SHP77 treated with DMSO at 0.1 percent for 48 hours (cell line): ENCODE measurements around the gene EPHB3.
A peak's percentile ranks its signal among the peaks of the same experiment; 100 is the strongest.

Experiments used
- DNase-seq: peaks from one replicate; lab custom pipeline; 2025; lab: John Stamatoyannopoulos, UW

EPHB3 gene

GRCh38 chr3:184543843-184544512 is 17.6 kb upstream of the EPHB3 start:
- DNase-seq, result peak; percentile 75

GRCh38 chr3:184544513-184544861 is 17.1 kb upstream of the EPHB3 start:
- DNase-seq, result no peak

DNA sequence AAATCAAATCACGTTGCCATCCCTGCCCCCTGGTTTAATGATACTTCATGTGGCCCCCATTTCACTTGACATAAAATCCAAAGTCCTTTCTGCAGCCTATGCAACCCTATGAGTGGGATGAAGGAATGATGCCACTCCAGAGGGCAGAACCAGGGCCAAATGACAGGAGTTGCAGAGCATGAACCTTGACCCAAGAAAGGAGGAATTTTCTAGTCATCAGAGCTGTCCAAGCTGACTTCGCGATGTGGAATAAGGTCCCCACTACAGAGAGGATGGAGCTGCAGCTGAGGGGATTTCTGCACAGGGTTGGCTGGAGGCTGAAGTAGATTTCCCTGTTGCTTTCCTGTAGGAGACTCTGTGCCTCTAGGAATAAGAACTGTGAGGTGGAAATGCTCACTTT is 15.8 kb upstream of the EPHB3 start:
- no peak for DNase-seq

DNA sequence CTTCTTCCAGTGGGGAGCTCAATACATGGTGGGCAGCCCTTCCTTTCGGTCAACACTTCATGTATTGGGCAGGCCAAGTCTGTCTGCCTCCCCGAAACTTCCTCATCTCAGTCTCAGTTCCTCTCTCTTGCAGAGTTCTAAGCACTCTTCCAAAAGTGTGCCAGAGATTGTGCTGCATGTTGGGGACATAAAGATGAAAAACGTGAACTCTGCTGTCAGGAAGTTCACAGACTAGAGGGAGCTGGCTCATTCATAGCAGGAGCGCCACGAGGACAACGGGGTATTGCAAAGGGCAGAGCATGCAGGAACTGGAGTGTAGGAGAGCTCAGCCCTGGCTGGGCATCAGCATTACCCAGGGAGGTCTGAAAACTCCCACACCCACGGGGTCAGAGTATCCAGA is 15.3 kb upstream of the EPHB3 start:
- no peak for DNase-seq

DNA sequence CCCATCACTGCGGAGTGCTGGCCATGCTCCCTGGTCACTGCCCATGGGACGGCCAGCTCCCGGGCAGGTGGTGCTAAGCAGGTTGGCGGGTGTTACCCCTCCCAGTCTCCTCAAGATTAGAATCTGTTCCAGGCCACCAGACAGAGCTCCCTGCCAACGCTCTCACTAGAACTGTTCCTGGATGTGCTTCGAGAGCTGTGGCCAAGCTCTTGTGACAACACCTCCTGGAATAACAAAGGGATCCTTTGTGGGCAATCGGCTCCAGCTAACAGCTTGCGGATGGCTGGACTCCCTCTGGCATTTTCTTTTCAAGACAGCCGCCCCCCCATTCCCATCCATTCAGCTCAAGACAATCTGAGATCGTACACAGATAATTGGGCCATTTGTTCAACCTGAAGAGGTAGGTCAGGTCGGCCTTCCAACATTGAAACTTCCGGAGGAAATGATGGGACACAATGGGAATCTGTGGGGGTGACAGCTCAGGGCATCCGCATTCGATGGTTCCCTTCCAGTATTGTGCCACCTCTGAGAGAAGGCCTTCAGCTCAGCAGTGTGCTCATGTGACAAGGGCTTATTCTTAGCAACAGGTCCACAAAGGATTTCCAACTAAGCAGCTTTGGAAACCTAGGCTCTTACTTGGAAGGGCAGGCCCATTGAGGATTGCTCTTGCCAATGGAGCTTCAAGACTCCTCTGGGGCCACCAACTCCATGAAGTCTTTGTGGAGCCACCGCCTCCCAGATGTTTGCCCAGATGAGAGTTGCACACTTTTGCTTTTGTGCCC is 11.6 kb upstream of the EPHB3 start:
- no peak for DNase-seq

DNA sequence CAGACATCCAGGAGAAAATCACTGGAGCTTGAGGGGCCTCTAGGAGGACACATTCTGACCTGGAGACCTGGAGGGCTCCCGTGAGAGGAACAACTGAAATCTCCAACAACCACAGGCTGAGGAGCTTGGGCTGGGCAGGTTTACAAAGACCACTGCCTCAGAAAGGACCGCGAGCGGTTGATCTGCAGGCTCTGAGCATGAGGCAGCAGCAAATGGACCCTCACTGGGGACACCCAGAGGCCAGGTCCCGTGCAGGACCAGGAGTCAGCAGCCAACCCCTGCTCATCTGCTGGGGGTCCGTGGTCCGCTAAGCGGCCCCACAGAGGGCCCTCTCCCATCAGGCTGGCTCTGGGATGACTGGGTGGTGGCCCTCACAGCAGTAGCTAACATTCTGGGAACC is 10.5 kb upstream of the EPHB3 start:
- DNase-seq, result no peak

- DNase-seq, result no peak
Observed at GRCh38 chr3:184551614-184552256, 9.8 kb upstream of the EPHB3 start.

DNA sequence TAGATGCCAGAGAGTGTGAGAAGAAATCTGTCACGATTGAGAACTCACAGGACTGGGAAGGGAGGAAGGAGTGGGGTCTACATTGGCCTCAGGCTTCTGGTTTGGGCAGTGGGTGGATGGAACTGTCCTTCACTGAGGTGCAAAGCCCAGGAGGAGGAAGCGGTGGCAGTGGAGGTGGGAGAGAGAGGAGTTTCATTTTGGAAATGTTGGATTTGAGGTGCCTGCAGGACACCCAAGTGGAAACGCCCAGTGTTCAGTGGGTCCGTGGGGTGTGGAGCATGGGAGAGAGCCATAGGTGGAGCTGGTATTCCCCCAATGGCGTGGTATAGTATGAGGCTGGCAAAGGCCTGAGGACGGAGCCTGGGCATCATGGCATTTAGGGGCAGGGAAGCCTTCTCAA is 9.3 kb upstream of the EPHB3 start:
- DNase-seq, result no peak

DNA sequence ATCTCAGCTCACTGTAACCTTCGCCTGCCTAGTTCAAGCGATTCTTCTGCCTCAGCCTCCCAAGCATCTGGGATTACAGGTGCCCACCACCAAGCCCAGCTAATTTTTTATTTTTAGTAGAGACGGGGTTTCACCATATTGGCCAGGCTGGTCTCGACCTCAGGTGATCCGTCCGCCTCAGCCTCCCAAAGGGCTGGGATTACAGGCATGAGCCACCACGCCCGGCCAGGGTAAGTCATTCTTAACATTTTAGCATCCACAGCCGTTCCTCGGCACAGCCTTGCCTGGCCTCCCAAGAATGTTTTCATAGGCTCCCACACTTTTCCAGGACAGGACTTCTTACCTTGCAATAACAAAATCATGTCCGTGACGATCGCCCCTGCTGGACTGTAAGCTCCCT is 8.7 kb upstream of the EPHB3 start:
- no peak for DNase-seq

- no peak for DNase-seq
Observed at GRCh38 chr3:184553385-184553784, 8.2 kb upstream of the EPHB3 start.

DNA sequence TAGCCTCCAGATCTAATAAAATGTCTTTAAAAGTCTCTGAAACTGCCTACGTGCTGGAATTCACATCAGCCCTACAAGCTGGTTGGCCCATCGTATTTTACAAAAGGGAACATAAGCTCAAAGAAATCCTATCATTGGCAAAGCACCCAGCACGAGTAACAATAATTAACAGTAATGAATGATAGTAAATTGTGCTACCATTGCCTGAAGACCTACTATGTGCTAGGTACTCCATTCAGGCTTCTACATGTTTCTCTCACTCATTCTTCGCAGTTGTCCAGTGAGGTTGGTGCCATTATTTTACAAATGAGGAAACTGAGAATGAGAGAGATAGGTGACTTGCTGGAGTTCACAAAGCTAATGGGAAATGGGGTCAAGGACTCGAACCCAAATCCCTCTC is 7.1 kb upstream of the EPHB3 start:
- no peak for DNase-seq

DNA sequence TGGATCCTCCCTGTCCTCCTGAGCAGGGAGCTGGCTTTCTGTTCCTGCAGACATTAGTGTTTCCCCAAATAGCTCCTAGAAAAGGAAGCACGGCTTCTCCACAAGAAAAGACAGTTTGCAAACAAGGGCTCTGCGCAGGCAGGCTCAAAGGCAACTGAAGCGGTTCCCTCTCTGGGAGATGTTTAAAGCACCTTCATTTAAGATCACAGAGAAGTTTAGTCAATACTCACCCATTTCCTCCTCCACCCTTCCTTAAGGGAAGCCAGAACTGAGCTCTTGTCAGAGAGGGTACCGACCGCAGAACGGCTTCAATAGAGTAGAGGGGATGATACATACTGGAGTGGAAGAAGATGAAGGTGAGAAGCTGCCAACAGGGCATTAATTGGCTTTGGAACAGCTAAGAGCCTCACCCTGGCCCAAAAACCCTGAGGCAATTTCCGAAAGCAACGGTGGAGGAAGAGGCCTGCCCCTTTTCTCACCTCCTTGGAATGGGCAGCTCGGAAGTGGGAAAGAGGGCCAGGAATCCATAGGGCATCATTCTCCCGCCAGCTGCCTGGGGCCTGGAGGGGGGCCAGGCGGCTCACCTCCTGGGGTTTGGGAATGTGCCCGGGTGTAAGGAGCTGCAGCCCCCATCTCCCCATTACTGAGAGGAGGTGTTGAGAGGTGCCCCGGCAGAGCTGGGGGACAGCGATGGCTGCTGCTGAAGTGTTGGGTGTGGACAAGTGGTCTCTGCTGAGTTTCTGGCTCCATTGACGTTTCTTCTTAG is 4.8 kb upstream of the EPHB3 start:
- no peak for DNase-seq

DNA sequence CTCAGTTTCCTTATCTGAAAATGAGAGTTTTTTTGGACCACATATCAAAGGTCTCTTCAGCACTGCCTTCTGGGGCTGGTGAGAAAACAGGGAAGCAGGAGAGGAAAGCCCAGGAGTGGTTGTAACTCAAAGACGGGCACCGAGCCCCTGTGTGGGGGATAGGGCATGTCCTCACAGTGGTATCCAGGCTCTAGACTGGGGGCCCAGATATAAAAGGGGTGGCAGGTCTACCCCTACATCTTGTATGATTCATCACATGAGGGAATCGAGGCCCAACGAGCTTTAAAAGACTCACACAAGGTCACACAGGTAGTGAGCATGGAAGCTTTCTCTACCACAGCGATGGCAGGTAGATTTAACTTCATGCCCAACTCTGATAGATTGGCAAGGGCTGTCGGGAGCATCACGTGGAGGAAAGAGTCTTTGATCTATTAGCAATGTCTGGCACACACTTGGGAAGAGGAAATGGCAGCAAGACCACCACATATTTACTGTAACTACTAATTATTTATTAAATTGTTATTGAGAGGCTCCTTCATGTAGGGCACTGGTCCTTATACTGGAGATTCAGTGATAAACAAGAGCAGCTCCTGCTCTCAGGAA is 4.1 kb upstream of the EPHB3 start:
- no peak for DNase-seq

- no peak for DNase-seq
Observed at GRCh38 chr3:184558726-184559125, 2.9 kb upstream of the EPHB3 start.

DNA sequence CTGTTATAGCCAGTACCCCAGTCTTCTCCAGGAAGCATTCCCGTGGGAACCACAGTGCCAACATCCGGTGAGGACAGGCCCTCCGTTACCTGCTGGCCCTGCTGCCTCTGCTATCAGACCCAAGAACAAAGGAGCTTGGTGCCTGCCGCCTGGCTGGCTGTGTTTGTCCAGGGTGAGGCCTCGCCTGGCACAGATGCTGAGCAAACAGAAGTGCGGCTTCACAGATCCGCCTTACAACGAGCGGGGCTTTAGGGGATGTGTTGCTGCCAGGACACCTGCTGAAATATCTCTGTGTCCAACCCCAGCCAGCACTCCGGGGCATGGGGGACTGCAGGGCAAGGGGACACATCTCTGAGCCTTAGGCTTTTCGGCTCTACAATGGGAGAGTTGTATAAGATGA is 2.2 kb upstream of the EPHB3 start:
- peak; percentile 43 for DNase-seq

- DNase-seq, result no peak
Observed at GRCh38 chr3:184560531-184560930, 1.1 kb upstream of the EPHB3 start.

- DNase-seq, result no peak
Observed at GRCh38 chr3:184561913-184562877, 610 bp downstream of the EPHB3 start.

DNA sequence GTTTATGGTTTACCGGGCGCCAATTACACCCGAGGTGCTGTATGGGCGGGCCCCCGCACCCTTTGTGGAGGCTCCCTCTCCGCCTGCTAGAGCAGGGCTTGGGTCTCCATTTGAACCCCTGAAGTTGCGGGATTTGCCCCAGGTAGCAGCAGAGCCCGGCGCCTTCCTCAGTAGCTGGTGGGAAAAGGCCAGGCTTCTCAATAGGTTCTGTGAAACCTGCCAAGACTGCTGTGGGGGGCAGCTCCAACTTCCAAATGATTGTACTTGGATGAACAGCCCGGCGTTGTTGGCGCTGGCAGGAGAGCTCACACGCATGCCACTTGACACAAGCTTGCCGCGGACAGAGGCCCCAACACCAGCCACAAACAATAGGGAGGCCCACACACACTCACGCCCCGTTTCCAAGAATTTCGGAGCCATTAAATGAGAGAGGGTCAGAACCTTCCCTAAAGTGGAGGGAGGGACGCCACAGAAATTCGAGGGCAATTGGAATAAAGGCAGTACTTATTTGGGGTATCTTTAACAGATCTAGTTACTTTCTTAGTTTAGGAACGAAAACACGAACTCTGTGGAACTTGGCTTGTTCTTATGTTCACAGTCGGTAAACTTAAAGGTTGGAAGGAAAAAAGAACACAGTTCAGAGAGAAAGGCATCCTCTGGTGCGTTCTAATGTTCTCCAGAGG is 1.4 kb downstream of the EPHB3 start:
- DNase-seq, result no peak

DNA sequence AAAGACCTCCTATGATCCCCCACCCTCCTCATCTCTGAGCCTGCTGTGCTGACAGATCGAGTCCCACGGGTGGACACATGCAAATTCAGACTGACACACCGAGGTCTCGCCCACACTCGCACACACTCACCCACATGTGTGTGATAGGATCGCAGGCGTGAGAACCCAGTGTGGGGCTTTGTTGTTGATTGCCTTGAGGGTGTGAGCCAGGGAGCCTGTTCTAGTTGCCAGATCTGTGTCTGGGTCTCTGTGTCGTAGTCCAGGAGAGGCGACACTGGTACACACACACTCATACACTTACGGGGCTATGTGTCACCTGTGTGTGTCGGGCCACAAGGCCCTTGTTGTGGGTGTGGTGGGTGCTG is 2.0 kb downstream of the EPHB3 start:
- no peak for DNase-seq

DNA sequence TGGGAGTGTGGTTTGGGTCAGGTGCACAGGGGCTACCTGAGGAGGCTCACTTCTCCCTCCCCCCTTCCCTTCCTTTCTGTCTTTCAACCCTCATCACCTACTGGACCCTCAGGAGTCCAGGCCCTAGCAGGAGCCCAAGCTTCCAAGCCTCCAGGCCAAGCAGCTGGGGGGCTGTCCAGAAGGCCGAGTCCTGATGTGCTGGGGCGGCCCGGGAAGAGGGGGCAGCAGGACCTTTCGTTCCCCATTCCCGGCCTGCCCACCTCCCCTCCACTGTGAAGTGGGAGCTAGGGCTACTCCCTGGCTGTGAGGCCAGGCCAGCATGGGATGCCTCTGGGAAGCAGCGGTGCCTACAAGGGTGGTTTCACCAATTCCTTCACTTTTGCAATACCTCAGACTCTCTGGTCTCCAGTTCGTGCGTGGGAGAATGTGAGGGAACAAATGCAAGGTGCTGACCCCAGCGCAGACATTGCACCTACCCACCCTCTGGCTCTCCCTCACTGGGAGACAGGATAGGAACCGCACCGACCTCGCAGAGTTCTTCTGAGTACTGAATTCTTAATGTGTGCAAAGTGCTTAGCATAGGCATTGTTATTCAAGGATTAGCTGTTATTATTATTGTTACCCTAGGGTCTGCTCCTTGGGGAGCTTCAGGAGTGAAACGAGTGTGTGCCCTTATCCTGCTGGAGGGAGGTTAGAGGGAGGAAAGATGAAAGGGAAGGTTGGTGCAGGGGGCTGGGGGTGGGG is 2.5 kb downstream of the EPHB3 start:
- no peak for DNase-seq
